Liver (tissue), 9 donors: ENCODE data around the gene MARCHF9. TPM values are rescaled to one million over a fixed set of nuclear protein-coding genes. Genes with fewer than 3 reads are reported as not detected.

Experiments used
- DNase-seq: peaks from one replicate; pipeline ENCODE4 v3.0.0-alpha.2; 2017; ENCODE audit warnings: low spot score
- H3K27ac ChIP-seq, 2 donors: one replicate each; pipeline ENCODE4 v1.7.0; 2013; ENCODE audit warnings: inconsistent platforms in 2 of 2, low read length in 2 of 2, control low read depth in 1 of 2, low read depth in 1 of 2, mild to moderate bottlenecking in 1 of 2
- H3K27me3 ChIP-seq, 4 donors: one replicate each; pipeline versions ENCODE4 v1.6.1 to v1.7.0; 2013; ENCODE audit warnings: low read length in 3 of 4, inconsistent platforms in 1 of 4, mild to moderate bottlenecking in 1 of 4, moderate library complexity in 1 of 4; ENCODE audit not compliant: control insufficient read depth in 4 of 4, insufficient read depth in 4 of 4
- H3K36me3 ChIP-seq, 4 donors: one replicate each; pipeline versions ENCODE4 v1.6.1 to v1.7.0; 2013; ENCODE audit warnings: low read length in 3 of 4, mild to moderate bottlenecking in 3 of 4, low read depth in 1 of 4, moderate library complexity in 1 of 4; ENCODE audit not compliant: control insufficient read depth in 4 of 4, insufficient read depth in 3 of 4
- H3K4me1 ChIP-seq, 4 donors: one replicate each; pipeline versions ENCODE4 v1.6.1 to v1.7.0; 2013; ENCODE audit warnings: low read length in 3 of 4, mild to moderate bottlenecking in 3 of 4, moderate library complexity in 1 of 4; ENCODE audit not compliant: control insufficient read depth in 4 of 4, insufficient read depth in 4 of 4
- H3K4me3 ChIP-seq, 3 donors: one replicate each; pipeline versions ENCODE4 v1.6.1 to v1.7.0; 2013; ENCODE audit warnings: low read length in 3 of 3, control low read depth in 1 of 3, low read depth in 1 of 3, mild to moderate bottlenecking in 1 of 3
- H3K9ac ChIP-seq, 2 donors: one replicate each; pipeline ENCODE4 v1.7.0; 2013; ENCODE audit warnings: low read length in 2 of 2, mild to moderate bottlenecking in 2 of 2, moderate library complexity in 2 of 2, control low read depth in 1 of 2, low read depth in 1 of 2
- H3K9me3 ChIP-seq, 4 donors: one replicate each; pipeline versions ENCODE4 v1.6.1 to v1.7.0; 2013; ENCODE audit warnings: low read length in 3 of 4; ENCODE audit not compliant: control insufficient read depth in 4 of 4
- ATF3 ChIP-seq: IDR thresholded peaks from 2 replicates; pipeline ENCODE4 v1.6.1; 2016; ENCODE audit warnings: antibody characterized with exemption
- CTCF ChIP-seq: fragments of 150-350 bp; IDR thresholded peaks from 2 replicates; pipeline ENCODE4 v1.5.1; 2017; ENCODE audit warnings: improper control_type of control experiment, low read depth, low read length; ENCODE audit not compliant: missing input control
- EGR1 ChIP-seq, 2 donors: IDR thresholded peaks; 2 replicates each; pipeline ENCODE4 v1.6.1; 2016 to 2018; ENCODE audit warnings: antibody characterized with exemption in 2 of 2, low read depth in 2 of 2
- FOXA1 ChIP-seq: IDR thresholded peaks from 2 replicates; pipeline ENCODE4 v1.6.1; 2016; ENCODE audit warnings: antibody characterized with exemption
- GABPA ChIP-seq, 2 donors: IDR thresholded peaks in 1 of 2; conservative IDR thresholded peaks in 1 of 2; 2 replicates each; pipeline ENCODE4 v1.6.1; 2016; ENCODE audit warnings: antibody characterized with exemption in 2 of 2, mild to moderate bottlenecking in 1 of 2, moderate library complexity in 1 of 2
- HNF4A ChIP-seq, 2 donors: conservative IDR thresholded peaks; 2 replicates each; pipeline ENCODE4 v1.6.1; 2016; ENCODE audit warnings: antibody characterized with exemption in 2 of 2, mild to moderate bottlenecking in 2 of 2
- HNF4G ChIP-seq: IDR thresholded peaks from 2 replicates; pipeline ENCODE4 v1.6.1; 2016; ENCODE audit warnings: antibody characterized with exemption
- JUND ChIP-seq, 2 donors: IDR thresholded peaks; 2 replicates each; pipeline ENCODE4 v1.6.1; 2016; ENCODE audit warnings: antibody characterized with exemption in 2 of 2
- REST ChIP-seq: IDR thresholded peaks from 2 replicates; pipeline ENCODE4 v1.6.1; 2016; ENCODE audit warnings: antibody characterized with exemption, mild to moderate bottlenecking
- SP1 ChIP-seq: IDR thresholded peaks from 2 replicates; pipeline ENCODE4 v1.6.1; 2018; ENCODE audit warnings: antibody characterized with exemption, mild to moderate bottlenecking
- TAF1 ChIP-seq: conservative IDR thresholded peaks from 2 replicates; pipeline ENCODE4 v1.6.1; 2016; ENCODE audit warnings: antibody characterized with exemption, mild to moderate bottlenecking
- YY1 ChIP-seq: IDR thresholded peaks from 2 replicates; pipeline ENCODE4 v1.6.1; 2016; ENCODE audit warnings: antibody characterized with exemption, mild to moderate bottlenecking
- WGBS: extraction: QIAGEN DNeasy Blood & Tissue Kit; methylation state at CpG from one replicate; pipeline ENCODE4 v1.1.7; 2013; 5-methylcytosine and 5-hydroxymethylcytosine counted together
- polyA plus RNA-seq, 2 donors: library from polyadenylated mRNA; stranded (reverse) in 1 of 2; unstranded in 1 of 2; fragments of 200-250 nt in 1 of 2; fragments of >200 nt in 1 of 2; fragmentation: Nextera tagmentation in 1 of 2; extraction: Ambion mirVana in 1 of 2; gene quantifications; one replicate each; pipeline versions ENCODE4 v1.2.1 to v1.2.3, GENCODE V29; 2013 to 2015
- total RNA-seq, 2 donors: library from RNA; depleted of rRNA; stranded (reverse); fragments of >200 nt; gene quantifications; one replicate each; pipeline ENCODE4 v1.2.3, GENCODE V29; 2014
- donor health status: healthy.
- donor health status: healthy.
- donor health status: healthy.
- donor health status: healthy.
- donor health status: healthy.

The MARCHF9 gene
- total and polyA plus RNA-seq, 4 donors = 1.1 to 3.0 (median 2.2) TPM

- no peak for TF ChIP-seq GABPA (IDR thresholded peaks at IDR 0.05 in 1 of 2, conservative IDR thresholded peaks at IDR 0.05 in 1 of 2)
- no peak for TF ChIP-seq REST
- no peak for TF ChIP-seq HNF4G
- TF ChIP-seq EGR1 (IDR thresholded peaks at IDR 0.05; ENCODE audit: low read depth in 2 of 2) = no peak
- TF ChIP-seq HNF4A (conservative IDR thresholded peaks at IDR 0.05) = no peak
- no peak for TF ChIP-seq SP1
These were observed 22.6 kb upstream of the MARCHF9 start (continued) for GRCh38 chr12:57732270-57732669.

- WGBS = 89% methylated on average over 11 of the region's 11 CpGs
- no peak overlapping the region for H3K4me3 ChIP-seq
- no peak overlapping the region for H3K27ac ChIP-seq
- no peak overlapping the region for H3K9ac ChIP-seq
- no peaks in the 10 kb centered on the region for H3K36me3 ChIP-seq
- no peaks in the 10 kb centered on the region for H3K9me3 ChIP-seq
- peaks cover 3 to 17% (median 14%) of the 10 kb centered on the region in 4 donors for H3K4me1 ChIP-seq
- no peak for DNase-seq
- H3K27me3 ChIP-seq = peaks cover 0 to 10% (median 2%) of the 10 kb centered on the region in 4 donors
- TF ChIP-seq REST (no peak), CTCF (no peak), TAF1 (no peak)
These were observed 21.9 kb upstream of the MARCHF9 start for GRCh38 chr12:57732726-57733593.

GRCh38 chr12:57733928-57734327 is 21.0 kb upstream of the MARCHF9 start:
- no peak overlapping the region for H3K9ac ChIP-seq
- H3K36me3 ChIP-seq = no peaks in the 10 kb centered on the region
- no peaks in the 10 kb centered on the region for H3K9me3 ChIP-seq
- no peak for DNase-seq
- peaks cover 0 to 10% (median 2%) of the 10 kb centered on the region in 4 donors for H3K27me3 ChIP-seq
- H3K4me1 ChIP-seq = peaks cover 3 to 20% (median 15%) of the 10 kb centered on the region in 4 donors
- 90% methylated on average over 6 of the region's 6 CpGs for WGBS
- no peak overlapping the region for H3K27ac ChIP-seq
- no peak overlapping the region for H3K4me3 ChIP-seq
- TF ChIP-seq TAF1 = no peak
- no peak for TF ChIP-seq CTCF
- TF ChIP-seq FOXA1 = no peak
- TF ChIP-seq JUND (IDR thresholded peaks at IDR 0.05) = no peak
- no peak for TF ChIP-seq EGR1 (IDR thresholded peaks at IDR 0.05; ENCODE audit: low read depth in 2 of 2)
- no peak for TF ChIP-seq ATF3
- no peak for TF ChIP-seq YY1
- no peak for TF ChIP-seq HNF4G
- no peak for TF ChIP-seq HNF4A (conservative IDR thresholded peaks at IDR 0.05)
